ENCODE measurements around the gene KRT32. TPM values are rescaled to one million over a fixed set of nuclear protein-coding genes. Genes with fewer than 3 reads are reported as not detected.

The KRT32 gene
- total RNA-seq, 1 donor from 2014 or later, result not detected

DNA sequence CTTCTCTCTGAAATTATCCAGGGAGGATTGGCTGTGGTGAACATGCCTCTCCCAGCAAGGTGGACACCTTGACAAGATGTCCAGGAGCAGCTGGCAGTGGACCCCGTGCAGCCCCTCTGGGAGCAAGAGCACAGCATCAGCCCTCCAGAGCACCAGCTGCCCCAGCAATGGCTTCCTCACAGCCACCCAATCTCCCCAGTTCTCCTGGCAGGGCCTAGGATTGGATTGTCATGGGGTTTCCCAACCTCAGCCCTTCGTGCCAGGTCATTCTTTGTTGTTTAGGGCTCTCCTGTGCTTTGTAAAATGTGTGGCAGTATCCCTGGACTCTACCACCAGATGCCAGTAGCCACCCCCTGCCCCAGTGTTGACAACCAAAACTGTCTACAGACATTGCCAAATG is 24.3 kb upstream of the KRT32 start:
- no peaks in the 10 kb centered on the region for H3K9me3 Mint-ChIP-seq
- H3K4me3 Mint-ChIP-seq, result no peak overlapping the region
- H3K4me1 Mint-ChIP-seq, result peaks cover 25% of the 10 kb centered on the region
- no peak overlapping the region for H3K27ac Mint-ChIP-seq
- DNase-seq (ENCODE audit: low spot score in 2 of 2, unreplicated experiment in 2 of 2), result no peak
- H3K36me3 Mint-ChIP-seq, result no peaks in the 10 kb centered on the region
- TF ChIP-seq, protein P1, sequence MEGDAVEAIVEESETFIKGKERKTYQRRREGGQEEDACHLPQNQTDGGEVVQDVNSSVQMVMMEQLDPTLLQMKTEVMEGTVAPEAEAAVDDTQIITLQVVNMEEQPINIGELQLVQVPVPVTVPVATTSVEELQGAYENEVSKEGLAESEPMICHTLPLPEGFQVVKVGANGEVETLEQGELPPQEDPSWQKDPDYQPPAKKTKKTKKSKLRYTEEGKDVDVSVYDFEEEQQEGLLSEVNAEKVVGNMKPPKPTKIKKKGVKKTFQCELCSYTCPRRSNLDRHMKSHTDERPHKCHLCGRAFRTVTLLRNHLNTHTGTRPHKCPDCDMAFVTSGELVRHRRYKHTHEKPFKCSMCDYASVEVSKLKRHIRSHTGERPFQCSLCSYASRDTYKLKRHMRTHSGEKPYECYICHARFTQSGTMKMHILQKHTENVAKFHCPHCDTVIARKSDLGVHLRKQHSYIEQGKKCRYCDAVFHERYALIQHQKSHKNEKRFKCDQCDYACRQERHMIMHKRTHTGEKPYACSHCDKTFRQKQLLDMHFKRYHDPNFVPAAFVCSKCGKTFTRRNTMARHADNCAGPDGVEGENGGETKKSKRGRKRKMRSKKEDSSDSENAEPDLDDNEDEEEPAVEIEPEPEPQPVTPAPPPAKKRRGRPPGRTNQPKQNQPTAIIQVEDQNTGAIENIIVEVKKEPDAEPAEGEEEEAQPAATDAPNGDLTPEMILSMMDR (IDR thresholded peaks at IDR 0.05; ENCODE audit: unreplicated experiment), result no peak
- no peaks in the 10 kb centered on the region for H3K27me3 Mint-ChIP-seq (ENCODE audit: low read depth)

DNA sequence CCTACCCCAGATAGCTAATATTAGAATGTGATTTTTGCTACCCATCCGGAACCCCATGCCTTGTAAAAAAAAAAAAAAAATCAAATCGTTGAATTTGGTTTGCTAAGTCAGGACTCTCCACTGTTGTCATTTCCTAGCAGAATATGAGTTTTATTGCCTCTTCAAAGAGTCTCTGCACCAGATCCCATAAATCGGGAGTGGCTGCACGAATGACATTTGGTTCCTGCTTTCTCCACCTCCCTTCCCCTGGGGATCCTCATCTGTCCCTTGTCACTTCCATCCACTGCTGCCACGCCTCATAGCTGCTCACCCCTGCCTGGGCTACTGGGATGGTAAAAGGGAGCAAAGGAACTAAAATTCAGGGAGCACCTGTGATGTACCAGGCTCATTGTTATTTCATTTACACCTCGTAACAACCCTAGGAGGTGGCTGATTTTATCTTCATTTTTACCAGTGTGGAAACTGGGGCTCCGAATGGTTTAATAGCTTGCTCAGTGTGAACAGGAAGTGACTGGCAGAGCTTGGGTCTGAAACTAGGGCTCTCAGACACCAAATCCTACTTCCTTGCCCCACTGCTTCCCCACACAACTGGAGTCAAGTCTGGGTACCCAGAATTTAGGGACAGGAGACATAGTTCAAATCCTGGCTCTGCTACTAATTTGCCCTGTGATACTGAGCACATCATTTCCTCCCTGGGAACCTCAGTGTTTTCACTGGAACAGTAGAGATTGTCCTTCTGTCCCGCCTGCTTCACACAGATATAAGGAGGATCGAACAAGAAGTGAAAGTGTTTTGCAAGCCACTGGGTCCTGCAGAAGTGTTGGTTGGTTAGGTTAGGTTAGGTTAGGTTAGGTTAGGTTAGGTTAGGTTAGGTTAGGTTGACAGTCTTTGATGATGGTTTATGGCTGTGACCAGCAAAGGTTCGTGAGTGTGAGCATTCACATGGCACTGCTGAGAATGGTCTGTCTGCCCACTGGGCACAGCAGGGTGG is 23.1 kb upstream of the KRT32 start:
- Mint-ChIP-seq H3K27ac (no peak overlapping the region), H3K4me3 (no peak overlapping the region), H3K9me3 (no peaks in the 10 kb centered on the region), H3K4me1 (peaks cover 19% of the 10 kb centered on the region), H3K36me3 (no peaks in the 10 kb centered on the region), H3K27me3 (ENCODE audit: low read depth) (no peaks in the 10 kb centered on the region)
- TF ChIP-seq, protein P1 (IDR thresholded peaks at IDR 0.05; ENCODE audit: unreplicated experiment), result no peak
- no peak for DNase-seq (ENCODE audit: low spot score in 2 of 2, unreplicated experiment in 2 of 2)

GRCh38 chr17:41489531-41489930 is 22.3 kb upstream of the KRT32 start, which contains the start of gene KRT36:
KRT36 (minus strand) TSS chr17:41489910; CDS start chr17:41489864, 46 bp downstream.
- Mint-ChIP-seq H3K27ac (no peak within 1 kb of the TSS), H3K27me3 (ENCODE audit: low read depth) (no peaks in the 10 kb centered on the region), H3K4me3 (no peak within 1 kb of the TSS)

DNA sequence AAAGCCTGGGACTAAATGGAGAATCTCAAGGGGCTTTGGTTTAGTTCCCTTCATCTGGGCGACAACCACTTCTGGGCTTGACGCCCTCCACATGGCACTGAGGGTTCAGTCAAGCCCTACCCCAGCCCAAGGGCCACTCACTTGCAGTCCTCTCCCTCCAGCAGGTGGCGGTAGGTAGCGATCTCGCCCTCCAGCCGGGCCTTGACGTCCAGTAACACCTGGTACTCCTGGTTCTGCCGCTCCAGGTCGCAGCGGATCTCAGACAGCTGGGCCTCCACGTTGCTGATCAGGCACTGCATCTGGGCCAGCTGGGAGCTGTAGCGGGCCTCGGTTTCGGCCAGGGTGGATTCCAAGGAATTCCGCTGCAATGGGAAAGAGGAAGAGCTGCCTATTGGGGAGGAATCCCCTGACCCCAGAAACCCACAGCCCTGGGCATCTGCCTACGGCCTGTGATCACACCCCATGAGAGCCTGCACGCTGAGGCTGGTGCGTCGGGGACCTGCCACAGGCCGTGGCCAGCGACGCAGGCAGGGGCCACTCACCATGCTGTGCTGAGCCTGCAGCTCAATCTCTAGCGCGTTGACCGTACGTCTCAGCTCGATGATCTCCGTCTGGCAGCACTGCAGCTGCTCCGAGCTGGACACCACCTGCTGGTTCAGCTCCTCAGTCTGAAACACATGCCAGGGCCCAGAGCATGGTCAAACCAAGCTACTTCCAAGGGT is 19.8 kb upstream of the KRT32 start:
- no peaks in the 10 kb centered on the region for H3K9me3 Mint-ChIP-seq
- H3K36me3 Mint-ChIP-seq, result no peaks in the 10 kb centered on the region
- no peak overlapping the region for H3K27ac Mint-ChIP-seq
- H3K27me3 Mint-ChIP-seq (ENCODE audit: low read depth), result no peaks in the 10 kb centered on the region
- H3K4me3 Mint-ChIP-seq, result no peak overlapping the region
- peaks cover 11% of the 10 kb centered on the region for H3K4me1 Mint-ChIP-seq
- TF ChIP-seq, protein P1 (IDR thresholded peaks at IDR 0.05; ENCODE audit: unreplicated experiment), result no peak
- DNase-seq (ENCODE audit: low spot score in 2 of 2, unreplicated experiment in 2 of 2), result no peak

More at GRCh38 chr17:41489531-41489930, 22.3 kb upstream of the KRT32 start, which contains the start of gene KRT36:
- TF ChIP-seq, protein P1 (IDR thresholded peaks at IDR 0.05; ENCODE audit: unreplicated experiment), result no peak
- Mint-ChIP-seq H3K36me3 (no peaks in the 10 kb centered on the region), H3K4me1 (peaks cover 15% of the 10 kb centered on the region), H3K9me3 (no peaks in the 10 kb centered on the region)
- DNase-seq (ENCODE audit: low spot score in 2 of 2, unreplicated experiment in 2 of 2), result no peak

GRCh38 chr17:41486316-41486715 is 19.1 kb upstream of the KRT32 start:
- H3K27me3 Mint-ChIP-seq (ENCODE audit: low read depth), result no peaks in the 10 kb centered on the region
- H3K27ac Mint-ChIP-seq, result no peak overlapping the region
- H3K4me1 Mint-ChIP-seq, result peaks cover 11% of the 10 kb centered on the region
- no peaks in the 10 kb centered on the region for H3K9me3 Mint-ChIP-seq
- H3K36me3 Mint-ChIP-seq, result no peaks in the 10 kb centered on the region
- TF ChIP-seq, protein P1 (IDR thresholded peaks at IDR 0.05; ENCODE audit: unreplicated experiment), result no peak
- H3K4me3 Mint-ChIP-seq, result no peak overlapping the region
- no peak for DNase-seq (ENCODE audit: low spot score in 2 of 2, unreplicated experiment in 2 of 2)

All from mesothelial cell of epicardium (in vitro differentiated cells).